ENCODE data around the gene GIGYF1. TPM values are rescaled to one million over a fixed set of nuclear protein-coding genes. Genes with fewer than 3 reads are reported as not detected.

The GIGYF1 gene
- total RNA-seq, 3 donors from 2014 or later: 25.0 to 39.0 (median 34.8) TPM

- no peak overlapping the region for H3K27ac ChIP-seq
- TF ChIP-seq POLR2A (IDR thresholded peaks at IDR 0.05) (no peak), POLR2AphosphoS5 (IDR thresholded peaks at IDR 0.05) (no peak)
- TF ChIP-seq, protein P1, sequence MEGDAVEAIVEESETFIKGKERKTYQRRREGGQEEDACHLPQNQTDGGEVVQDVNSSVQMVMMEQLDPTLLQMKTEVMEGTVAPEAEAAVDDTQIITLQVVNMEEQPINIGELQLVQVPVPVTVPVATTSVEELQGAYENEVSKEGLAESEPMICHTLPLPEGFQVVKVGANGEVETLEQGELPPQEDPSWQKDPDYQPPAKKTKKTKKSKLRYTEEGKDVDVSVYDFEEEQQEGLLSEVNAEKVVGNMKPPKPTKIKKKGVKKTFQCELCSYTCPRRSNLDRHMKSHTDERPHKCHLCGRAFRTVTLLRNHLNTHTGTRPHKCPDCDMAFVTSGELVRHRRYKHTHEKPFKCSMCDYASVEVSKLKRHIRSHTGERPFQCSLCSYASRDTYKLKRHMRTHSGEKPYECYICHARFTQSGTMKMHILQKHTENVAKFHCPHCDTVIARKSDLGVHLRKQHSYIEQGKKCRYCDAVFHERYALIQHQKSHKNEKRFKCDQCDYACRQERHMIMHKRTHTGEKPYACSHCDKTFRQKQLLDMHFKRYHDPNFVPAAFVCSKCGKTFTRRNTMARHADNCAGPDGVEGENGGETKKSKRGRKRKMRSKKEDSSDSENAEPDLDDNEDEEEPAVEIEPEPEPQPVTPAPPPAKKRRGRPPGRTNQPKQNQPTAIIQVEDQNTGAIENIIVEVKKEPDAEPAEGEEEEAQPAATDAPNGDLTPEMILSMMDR (IDR thresholded peaks at IDR 0.05): no peak
- no peak for DNase-seq (ENCODE audit: low spot score in 2 of 2)
- no peak overlapping the region for H3K4me3 ChIP-seq
- intact Hi-C loops (cut with DNase I; ENCODE audit: low total_unique reads): loop anchor here (5.0 to 10.0 kb wide), 2 partner anchors 111 to 208 kb away; partner anchors contain the start of genes SAP25 and TSC22D4
- H3K36me3 ChIP-seq: peaks cover 35% of the 10 kb centered on the region
- no peaks in the 10 kb centered on the region for H3K27me3 ChIP-seq
- H3K4me1 ChIP-seq: no peaks in the 10 kb centered on the region
- H3K9me3 ChIP-seq: no peaks in the 10 kb centered on the region
Measured at GRCh38 chr7:100685631-100686145, 8.4 kb downstream of the GIGYF1 start.

DNA sequence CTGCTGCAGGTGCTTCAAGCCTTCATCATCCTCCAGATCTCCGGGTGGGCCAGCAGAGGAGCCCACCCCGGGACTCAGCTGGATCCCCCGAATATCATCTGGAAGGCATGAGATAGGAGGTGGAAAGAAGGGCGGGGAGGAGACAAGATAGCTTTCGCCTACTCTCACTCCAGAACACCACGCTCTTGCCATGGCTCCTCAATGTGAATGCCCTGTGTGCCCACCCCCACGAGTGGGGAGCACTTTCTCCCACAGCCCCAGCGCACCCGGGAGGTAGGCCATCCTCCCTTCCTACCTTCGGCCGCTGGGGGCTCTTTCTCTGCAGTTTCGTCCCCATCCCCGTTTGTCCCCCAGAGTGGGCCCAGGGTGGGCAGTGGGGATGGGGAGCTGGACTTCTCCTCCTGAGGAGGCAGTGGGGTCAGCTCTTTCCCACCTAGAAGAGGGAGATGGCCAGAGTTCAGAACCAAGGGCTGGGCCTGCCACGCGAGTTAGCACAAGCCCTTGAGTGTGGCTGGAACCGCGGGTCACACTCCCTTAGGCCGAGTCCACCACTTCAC, 8.9 kb downstream of the GIGYF1 start:
- H3K4me1 ChIP-seq: no peaks in the 10 kb centered on the region
- no peaks in the 10 kb centered on the region for H3K9me3 ChIP-seq
- no peaks in the 10 kb centered on the region for H3K27me3 ChIP-seq
- peaks cover 35% of the 10 kb centered on the region for H3K36me3 ChIP-seq
- H3K4me3 ChIP-seq: no peak overlapping the region
- no peak for DNase-seq (ENCODE audit: low spot score in 2 of 2)
- intact Hi-C loops (cut with DNase I; ENCODE audit: low total_unique reads): loop anchor here (5.0 to 10.0 kb wide), 2 partner anchors 110 to 208 kb away; partner anchors contain the start of genes SAP25 and TSC22D4
- H3K27ac ChIP-seq: no peak overlapping the region
- TF ChIP-seq, protein P1 (IDR thresholded peaks at IDR 0.05): no peak
- TF ChIP-seq POLR2A (IDR thresholded peaks at IDR 0.05): no peak
- no peak for TF ChIP-seq POLR2AphosphoS5 (IDR thresholded peaks at IDR 0.05)

- TF ChIP-seq, protein P1 (IDR thresholded peaks at IDR 0.05): no peak
- no peak for TF ChIP-seq POLR2A (IDR thresholded peaks at IDR 0.05)
- TF ChIP-seq POLR2AphosphoS5 (IDR thresholded peaks at IDR 0.05): no peak
- Histone ChIP-seq H3K36me3 (peaks cover 35% of the 10 kb centered on the region), H3K9me3 (no peaks in the 10 kb centered on the region), H3K4me1 (no peaks in the 10 kb centered on the region), H3K4me3 (no peak overlapping the region), H3K27me3 (no peaks in the 10 kb centered on the region), H3K27ac (no peak overlapping the region)
- intact Hi-C loops (cut with DNase I; ENCODE audit: low total_unique reads): loop anchor here (5.0 to 10.0 kb wide), 2 partner anchors 110 to 207 kb away; partner anchors contain the start of genes SAP25 and TSC22D4
- no peak for DNase-seq (ENCODE audit: low spot score in 2 of 2)
Measured at GRCh38 chr7:100684534-100685042, 9.5 kb downstream of the GIGYF1 start.

DNA sequence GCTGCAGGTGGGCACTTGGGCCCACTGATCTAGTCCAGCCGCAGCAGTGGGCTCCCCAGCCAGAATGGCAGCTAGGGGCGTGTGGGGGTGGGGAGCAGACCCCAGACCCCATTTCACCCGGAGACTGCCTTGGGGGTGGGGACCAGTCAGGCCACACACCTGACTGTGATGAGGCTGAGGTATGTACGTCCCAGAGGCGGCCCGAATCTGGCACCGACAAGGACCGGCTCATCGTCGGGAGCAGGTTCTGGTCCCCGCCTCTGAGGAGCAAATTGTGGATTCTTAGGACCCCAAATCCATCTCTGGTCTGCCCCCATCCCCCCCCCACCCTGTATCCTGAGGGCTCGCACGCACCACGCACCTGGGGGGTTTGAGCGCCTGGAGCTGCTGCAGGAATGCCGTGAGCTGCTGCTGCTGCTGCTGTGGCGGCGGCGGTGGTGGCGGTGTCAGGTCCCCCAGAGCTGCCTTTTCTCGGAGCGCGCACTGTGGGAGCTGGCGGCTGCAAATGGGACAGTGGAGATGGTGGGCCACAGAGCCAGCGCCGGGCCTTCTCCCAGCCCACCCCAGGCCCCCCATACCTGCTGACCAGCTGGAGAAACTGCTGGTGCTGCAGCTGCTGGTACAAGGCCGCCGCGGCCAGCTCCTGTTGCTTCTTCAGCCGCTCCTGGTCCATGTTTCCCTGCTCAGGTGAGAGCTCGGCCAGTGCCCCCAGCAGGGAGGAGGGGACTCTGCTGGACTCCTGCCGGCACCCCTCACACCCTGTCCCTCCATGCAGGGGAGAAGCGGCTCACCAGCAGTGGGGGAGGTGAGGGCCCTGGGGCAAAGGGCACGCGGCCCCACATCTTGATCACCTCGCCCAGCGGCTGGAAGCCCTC, 10.2 kb downstream of the GIGYF1 start:
- intact Hi-C loops (cut with DNase I; ENCODE audit: low total_unique reads): loop anchor here (10.0 kb wide), 1 partner anchor 109 kb away; the partner anchor contains the start of gene SAP25
- no peaks in the 10 kb centered on the region for H3K9me3 ChIP-seq
- no peak overlapping the region for H3K4me3 ChIP-seq
- no peak overlapping the region for H3K27ac ChIP-seq
- peaks cover 35% of the 10 kb centered on the region for H3K36me3 ChIP-seq
- no peak for DNase-seq (ENCODE audit: low spot score in 2 of 2)
- H3K4me1 ChIP-seq: no peaks in the 10 kb centered on the region
- H3K27me3 ChIP-seq: no peaks in the 10 kb centered on the region
- TF ChIP-seq POLR2AphosphoS5 (IDR thresholded peaks at IDR 0.05) (no peak), POLR2A (IDR thresholded peaks at IDR 0.05) (no peak)
- TF ChIP-seq, protein P1 (IDR thresholded peaks at IDR 0.05): no peak

All from breast epithelium (tissue), 4 donors.